Upper lobe of left lung (tissue), 6 donors: ENCODE results near the gene C6orf136. TPM values are rescaled to one million over a fixed set of nuclear protein-coding genes. Genes with fewer than 3 reads are reported as not detected.
"Not testable (repeated sequence)": the region's sequence is repeated elsewhere in the genome, so short reads cannot be mapped to it uniquely, and the experiment has no call there.

Experiments used
- ATAC-seq, 2 donors: fragments of 200-7000 bp; cut with Tn5 transposase; one replicate each; pipeline ENCODE4 v1.9.1; 2022; ENCODE audit warnings: mild to moderate bottlenecking in 2 of 2, moderate library complexity in 2 of 2; ENCODE audit not compliant: low FRiP score in 2 of 2
- DNase-seq, 2 donors: peaks; one replicate each; pipeline ENCODE4 v3.0.0-alpha.2; 2019 to 2020
- H3K27ac ChIP-seq, 4 donors: fragments of 200-600 bp; sonication (generic); one replicate each; pipeline ENCODE4 v1.5.1; 2016 to 2019
- H3K27me3 ChIP-seq, 4 donors: fragments of 200-600 bp; sonication (generic); one replicate each; pipeline ENCODE4 v1.5.1; 2017 to 2019
- H3K36me3 ChIP-seq, 4 donors: fragments of 200-600 bp; sonication (generic); one replicate each; pipeline ENCODE4 v1.5.1; 2016 to 2019
- H3K4me1 ChIP-seq, 4 donors: fragments of 200-600 bp; sonication (generic); one replicate each; pipeline ENCODE4 v1.5.1; 2018 to 2019
- H3K4me3 ChIP-seq, 4 donors: fragments of 200-600 bp; sonication (generic); one replicate each; pipeline ENCODE4 v1.5.1; 2017 to 2019; ENCODE audit warnings: mild to moderate bottlenecking in 2 of 4, moderate library complexity in 1 of 4
- H3K9me3 ChIP-seq, 4 donors: fragments of 200-600 bp; sonication (generic); one replicate each; pipeline ENCODE4 v1.5.1; 2018 to 2019
- EP300 ChIP-seq, 4 donors: sonication (generic); formaldehyde crosslinking; IDR thresholded peaks; one replicate each; pipeline ENCODE4 v1.5.1; 2017; ENCODE audit warnings: antibody characterized with exemption in 4 of 4, control low read depth in 2 of 4
- POLR2A ChIP-seq, 4 donors: fragments of 450-650 bp; IDR thresholded peaks; one replicate each; pipeline ENCODE4 v1.5.1; 2016 to 2017; ENCODE audit warnings: antibody characterized with exemption in 4 of 4, mild to moderate bottlenecking in 2 of 4
- POLR2AphosphoS5 ChIP-seq, 2 donors: sonication (generic); formaldehyde crosslinking; IDR thresholded peaks; one replicate each; pipeline ENCODE4 v1.5.1; 2017; ENCODE audit warnings: antibody characterized with exemption in 2 of 2
- WGBS, 2 donors: methylation state at CpG; one replicate each; pipeline ENCODE4 v1.1.5; 2017 to 2018; 5-methylcytosine and 5-hydroxymethylcytosine counted together
- total RNA-seq, 6 donors: library from RNA; depleted of rRNA in 4 of 6; stranded (reverse); fragments of >200 nt in 4 of 6; gene quantifications; one replicate each; pipeline versions ENCODE4 v1.1.0 to v1.2.1, GENCODE V29; 2016 to 2021
- TF ChIP-seq, protein P1 (sequence below), 6 experiments: fragments of 450-650 bp in 4 of 6; fragments of 200-600 bp in 2 of 6; sonication (generic) in 2 of 6; IDR thresholded peaks; one replicate each; pipeline ENCODE4 v1.5.1; 2016 to 2019; ENCODE audit warnings: antibody characterized with exemption in 6 of 6
- donor health status: DM: no; HTN: no; CAD: no; lungs with moderate emphysema.
- donor health status: DM: no; HTN: yes; CAD: no; lungs with severe emphysema.

Gene C6orf136
- total RNA-seq, 6 donors from 2014 or later = 8.8 to 57.6 (median 15.2) TPM

DNA sequence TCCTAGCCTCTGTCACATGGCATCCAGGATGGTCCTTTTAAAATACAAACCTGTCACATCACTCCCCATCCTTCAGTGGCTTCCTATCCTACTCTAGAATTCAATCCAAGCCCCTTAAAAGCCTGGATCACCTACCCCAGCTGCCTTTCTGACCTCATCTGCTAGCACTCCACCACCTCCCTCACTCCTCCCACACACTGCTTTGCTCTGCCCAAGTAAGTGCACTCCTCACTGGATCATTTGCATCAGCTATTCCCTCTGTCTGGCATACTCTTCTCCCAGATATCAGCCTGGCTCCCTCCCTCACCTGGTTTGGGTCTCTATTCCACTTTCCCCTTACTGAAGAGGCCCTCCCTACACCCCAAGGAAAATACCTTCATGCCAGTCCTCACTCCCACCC lies 10.5 kb downstream of the C6orf136 start:
- H3K27me3 ChIP-seq = no peaks in the 10 kb centered on the region
- TF ChIP-seq POLR2A (IDR thresholded peaks at IDR 0.05) = no peak
- TF ChIP-seq, protein P1, sequence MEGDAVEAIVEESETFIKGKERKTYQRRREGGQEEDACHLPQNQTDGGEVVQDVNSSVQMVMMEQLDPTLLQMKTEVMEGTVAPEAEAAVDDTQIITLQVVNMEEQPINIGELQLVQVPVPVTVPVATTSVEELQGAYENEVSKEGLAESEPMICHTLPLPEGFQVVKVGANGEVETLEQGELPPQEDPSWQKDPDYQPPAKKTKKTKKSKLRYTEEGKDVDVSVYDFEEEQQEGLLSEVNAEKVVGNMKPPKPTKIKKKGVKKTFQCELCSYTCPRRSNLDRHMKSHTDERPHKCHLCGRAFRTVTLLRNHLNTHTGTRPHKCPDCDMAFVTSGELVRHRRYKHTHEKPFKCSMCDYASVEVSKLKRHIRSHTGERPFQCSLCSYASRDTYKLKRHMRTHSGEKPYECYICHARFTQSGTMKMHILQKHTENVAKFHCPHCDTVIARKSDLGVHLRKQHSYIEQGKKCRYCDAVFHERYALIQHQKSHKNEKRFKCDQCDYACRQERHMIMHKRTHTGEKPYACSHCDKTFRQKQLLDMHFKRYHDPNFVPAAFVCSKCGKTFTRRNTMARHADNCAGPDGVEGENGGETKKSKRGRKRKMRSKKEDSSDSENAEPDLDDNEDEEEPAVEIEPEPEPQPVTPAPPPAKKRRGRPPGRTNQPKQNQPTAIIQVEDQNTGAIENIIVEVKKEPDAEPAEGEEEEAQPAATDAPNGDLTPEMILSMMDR (IDR thresholded peaks at IDR 0.05) = no peak
- no peak for TF ChIP-seq EP300 (IDR thresholded peaks at IDR 0.05)
- no peak for TF ChIP-seq POLR2AphosphoS5 (IDR thresholded peaks at IDR 0.05)
- H3K36me3 ChIP-seq = peaks cover 52 to 100% (median 99%) of the 10 kb centered on the region in 4 donors
- no peak overlapping the region for H3K27ac ChIP-seq
- DNase-seq (no peak), ATAC-seq (no peak)
- no peaks in the 10 kb centered on the region for H3K4me1 ChIP-seq
- H3K9me3 ChIP-seq = no peaks in the 10 kb centered on the region
- no peak overlapping the region for H3K4me3 ChIP-seq

DNA sequence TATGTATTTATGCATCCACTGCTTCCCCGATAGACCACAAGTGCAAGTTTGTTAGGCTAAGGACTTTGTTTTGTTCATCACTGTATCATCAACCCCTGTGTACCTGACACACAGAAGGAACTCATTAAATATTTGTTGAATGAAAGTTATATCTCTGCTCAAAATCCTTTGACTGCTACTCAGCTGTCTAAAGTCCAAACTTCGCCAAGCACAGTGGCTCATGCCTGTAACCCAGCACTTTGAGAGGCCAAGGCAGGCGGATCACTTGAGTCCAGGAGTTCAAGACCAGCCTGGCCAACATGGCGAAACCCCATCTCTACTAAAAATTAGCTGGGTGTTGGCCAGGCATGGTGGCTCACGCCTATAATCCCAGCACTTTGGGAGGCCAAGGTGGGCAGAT lies 11.0 kb downstream of the C6orf136 start:
- not testable (repeated sequence) for H3K27ac ChIP-seq, H3K27me3 ChIP-seq, H3K9me3 ChIP-seq, DNase-seq, H3K4me3 ChIP-seq, H3K4me1 ChIP-seq, ATAC-seq
- H3K36me3 ChIP-seq = peaks cover 56 to 100% (median 99%) of the 10 kb centered on the region in 4 donors
- whole genome bisulfite sequencing, 2 donors = 95 to 99% methylated on average over 5 of the region's 5 CpGs

DNA sequence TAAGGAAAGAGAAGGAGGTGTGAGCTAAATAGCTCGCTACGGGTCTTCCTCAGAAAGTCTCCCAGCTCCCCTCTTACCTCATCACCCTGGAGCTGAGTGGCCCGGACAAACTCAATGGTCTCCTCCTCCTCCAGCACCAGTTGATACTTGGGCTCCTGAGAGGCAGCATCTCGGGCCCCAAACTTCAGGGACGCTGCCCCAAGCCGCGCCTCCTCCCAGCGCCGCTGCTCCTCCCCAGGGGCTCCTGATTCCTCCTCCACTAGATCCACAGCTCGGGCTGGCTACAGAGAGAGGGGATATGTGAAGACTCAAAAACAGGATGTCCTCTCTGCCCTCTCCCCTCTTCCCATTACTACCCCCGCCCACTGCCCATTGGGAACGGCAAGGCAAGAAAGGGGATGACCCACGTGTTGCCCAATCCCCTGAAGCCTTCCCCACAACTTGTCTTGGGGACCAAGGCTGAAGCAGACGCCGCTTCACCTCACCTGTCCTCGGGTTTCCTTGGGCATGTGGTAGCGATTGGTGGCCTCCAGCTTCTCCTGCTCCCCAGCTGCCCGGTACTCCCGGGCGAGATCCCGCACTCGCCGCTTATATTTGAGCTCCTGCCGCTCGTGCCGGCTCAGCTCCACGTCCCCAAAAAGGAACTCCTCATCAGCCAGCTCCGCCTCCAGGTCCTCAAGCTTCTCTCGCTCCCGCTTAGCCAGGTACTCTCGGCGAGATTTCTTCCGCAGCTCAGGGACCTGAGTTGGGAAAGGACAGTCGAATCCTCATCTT lies 18.2 kb downstream of the C6orf136 start:
- 92 to 95% methylated on average over 34 of the region's 34 CpGs for WGBS, 2 donors
- TF ChIP-seq POLR2A (IDR thresholded peaks at IDR 0.05) (no peak), POLR2AphosphoS5 (IDR thresholded peaks at IDR 0.05) (no peak), EP300 (IDR thresholded peaks at IDR 0.05) (no peak)
- TF ChIP-seq, protein P1 (IDR thresholded peaks at IDR 0.05) = no peak
- Histone ChIP-seq H3K4me3 (no peak overlapping the region), H3K36me3 (peaks cover 27 to 100% (median 84%) of the 10 kb centered on the region in 4 donors), H3K4me1 (no peaks in the 10 kb centered on the region), H3K27me3 (no peaks in the 10 kb centered on the region), H3K9me3 (no peaks in the 10 kb centered on the region), H3K27ac (no peak overlapping the region)
- DNase-seq (peak in 1 of 2 donors; percentile 56), ATAC-seq (no peak)

DNA sequence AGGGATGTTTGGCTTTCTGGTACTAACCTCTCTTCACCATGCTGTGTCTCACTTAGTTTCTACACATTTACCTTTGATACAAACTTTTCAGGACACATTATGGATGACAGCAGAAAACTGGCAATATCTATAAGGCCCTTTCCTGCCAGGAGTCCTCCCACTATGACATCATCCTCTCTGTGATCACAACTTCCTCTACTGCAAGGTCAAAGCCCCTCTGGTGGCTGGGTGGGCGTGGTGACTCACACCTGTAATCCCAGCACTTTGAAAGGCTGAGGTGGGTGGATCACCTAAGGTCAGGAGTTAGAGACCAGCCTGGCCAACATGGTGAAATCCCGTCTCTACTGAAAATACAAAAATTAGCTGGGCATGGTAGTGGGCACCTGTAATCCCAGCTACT lies 19.4 kb downstream of the C6orf136 start:
- not testable (repeated sequence) for H3K27ac ChIP-seq, H3K4me3 ChIP-seq, H3K27me3 ChIP-seq, ATAC-seq, DNase-seq, H3K4me1 ChIP-seq, H3K9me3 ChIP-seq
- WGBS, 2 donors = 90 to 100% methylated on average over 2 of the region's 2 CpGs
- H3K36me3 ChIP-seq = peaks cover 25 to 98% (median 77%) of the 10 kb centered on the region in 4 donors

DNA sequence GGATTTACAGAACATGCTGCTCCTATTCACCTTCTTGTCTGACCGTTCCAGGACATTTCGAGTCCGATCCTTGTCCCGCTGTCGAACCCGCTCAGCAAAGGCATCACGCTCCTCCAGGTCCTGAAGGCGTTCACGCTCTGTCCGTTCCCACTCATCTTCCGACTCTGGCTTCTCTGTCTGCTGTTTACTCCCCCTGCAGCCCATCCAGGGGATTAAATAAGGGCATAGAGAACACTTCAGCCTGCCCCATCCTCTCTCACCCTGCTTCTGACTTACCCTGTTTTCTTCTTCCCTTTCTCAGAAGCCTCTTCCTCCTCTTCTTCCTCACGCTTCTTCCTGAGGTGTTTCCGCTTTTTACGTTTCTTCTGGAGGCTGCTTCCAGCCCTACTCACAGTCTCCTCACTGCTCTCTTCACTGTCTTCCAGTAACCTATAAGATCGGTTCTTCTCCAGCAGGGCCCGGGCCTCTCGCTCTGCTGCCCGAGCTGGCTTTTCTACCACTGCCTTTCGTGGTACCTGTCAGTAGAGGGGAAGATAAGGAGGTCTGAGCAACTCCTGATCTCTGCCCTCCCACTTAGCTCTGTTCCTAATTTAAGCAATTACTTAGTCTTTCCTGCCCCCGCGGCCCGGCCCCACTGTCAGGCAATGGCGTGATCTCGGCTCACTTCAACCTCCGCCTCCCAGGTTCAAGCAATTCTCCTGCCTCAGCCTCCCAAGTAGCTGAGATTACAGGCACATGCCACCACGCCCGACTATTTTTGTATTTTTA lies 24.0 kb downstream of the C6orf136 start:
- TF ChIP-seq POLR2A (IDR thresholded peaks at IDR 0.05) (no peak), POLR2AphosphoS5 (IDR thresholded peaks at IDR 0.05) (no peak), EP300 (IDR thresholded peaks at IDR 0.05) (no peak)
- TF ChIP-seq, protein P1 (IDR thresholded peaks at IDR 0.05) = no peak
- Histone ChIP-seq H3K9me3 (no peaks in the 10 kb centered on the region), H3K27ac (no peak overlapping the region), H3K4me1 (peaks cover 18 to 25% (median 18%) of the 10 kb centered on the region in 4 donors), H3K27me3 (no peaks in the 10 kb centered on the region), H3K36me3 (peaks cover 0 to 54% (median 33%) of the 10 kb centered on the region in 4 donors), H3K4me3 (peak overlapping the region in 1 of 4 donors; percentile 95)
- no peak for ATAC-seq
- peak in 1 of 2 donors; percentile 62 for DNase-seq
- 83 to 90% methylated on average over 26 to 27 of the region's 27 CpGs for WGBS, 2 donors
